DOHH2 (cell line): ENCODE data around the gene PLSCR3.

Source experiments
- H3F3A ChIP-seq: fragments of 200-600 bp; sonication (generic), shearing (Covaris generic); 2 replicates; pipeline ENCODE4 v1.6.0; 2016; ENCODE audit warnings: antibody characterized with exemption, mild to moderate bottlenecking; ENCODE audit not compliant: control insufficient read depth, insufficient read depth
- H3K27ac ChIP-seq: fragments of 200-600 bp; sonication (generic); 2 replicates; pipeline ENCODE4 v1.5.1; 2014; ENCODE audit warnings: low read depth, mild to moderate bottlenecking, low read length, moderate library complexity
- H3K27me3 ChIP-seq: fragments of 200-600 bp; sonication (generic); 2 replicates; pipeline ENCODE4 v1.6.1; 2014; ENCODE audit warnings: mild to moderate bottlenecking, low read length, mixed read lengths; ENCODE audit not compliant: control insufficient read depth
- H3K36me3 ChIP-seq: fragments of 200-600 bp; sonication (generic); 2 replicates; pipeline ENCODE4 v1.6.1; 2014; ENCODE audit warnings: mild to moderate bottlenecking, low read length, moderate library complexity, mixed read lengths; ENCODE audit not compliant: control insufficient read depth
- H3K4me1 ChIP-seq: fragments of 200-600 bp; sonication (generic); 2 replicates; pipeline ENCODE4 v1.6.1; 2014; ENCODE audit warnings: mild to moderate bottlenecking, low read length, mixed read lengths; ENCODE audit not compliant: control insufficient read depth
- H3K4me2 ChIP-seq: fragments of 200-600 bp; sonication (generic); 2 replicates; pipeline ENCODE4 v1.6.0; 2014; ENCODE audit warnings: mild to moderate bottlenecking, low read length, moderate library complexity
- H3K4me3 ChIP-seq: fragments of 200-600 bp; sonication (generic); 2 replicates; pipeline ENCODE4 v1.5.1; 2014; ENCODE audit warnings: mild to moderate bottlenecking, low read length, mixed read lengths
- H3K79me2 ChIP-seq: fragments of 200-600 bp; sonication (generic); 2 replicates; pipeline ENCODE4 v1.6.1; 2014; ENCODE audit warnings: mild to moderate bottlenecking, low read length, mixed read lengths; ENCODE audit not compliant: control insufficient read depth
- H3K9me2 ChIP-seq: fragments of 200-600 bp; sonication (generic); replicated peaks from 2 replicates; pipeline ENCODE4 v1.6.1; 2014; ENCODE audit warnings: mild to moderate bottlenecking, low read length, mixed read lengths; ENCODE audit not compliant: control insufficient read depth
- H3K9me3 ChIP-seq: fragments of 200-600 bp; sonication (generic); 2 replicates; pipeline ENCODE4 v1.6.1; 2014; ENCODE audit warnings: antibody characterized with exemption, low read length, mixed read lengths; ENCODE audit not compliant: control insufficient read depth, insufficient read depth
- H4K20me1 ChIP-seq: fragments of 200-600 bp; sonication (generic); 2 replicates; pipeline ENCODE4 v1.6.0; 2014; ENCODE audit warnings: low read depth, mild to moderate bottlenecking, antibody characterized with exemption, low read length, moderate library complexity; ENCODE audit not compliant: control insufficient read depth, insufficient read depth
- CTCF ChIP-seq: fragments of 200-600 bp; sonication (generic); IDR thresholded peaks from one replicate; pipeline ENCODE4 v1.5.1; 2014; ENCODE audit warnings: antibody characterized with exemption, mild to moderate bottlenecking, low read depth, low read length; ENCODE audit not compliant: poor library complexity, severe bottlenecking
- EZH2phosphoT487 ChIP-seq: fragments of 200-600 bp; sonication (generic); IDR thresholded peaks from 2 replicates; pipeline ENCODE4 v1.6.1; 2017; ENCODE audit warnings: borderline replicate concordance, mild to moderate bottlenecking, antibody characterized with exemption, low read length, moderate library complexity, mixed read lengths

The PLSCR3 gene

DNA sequence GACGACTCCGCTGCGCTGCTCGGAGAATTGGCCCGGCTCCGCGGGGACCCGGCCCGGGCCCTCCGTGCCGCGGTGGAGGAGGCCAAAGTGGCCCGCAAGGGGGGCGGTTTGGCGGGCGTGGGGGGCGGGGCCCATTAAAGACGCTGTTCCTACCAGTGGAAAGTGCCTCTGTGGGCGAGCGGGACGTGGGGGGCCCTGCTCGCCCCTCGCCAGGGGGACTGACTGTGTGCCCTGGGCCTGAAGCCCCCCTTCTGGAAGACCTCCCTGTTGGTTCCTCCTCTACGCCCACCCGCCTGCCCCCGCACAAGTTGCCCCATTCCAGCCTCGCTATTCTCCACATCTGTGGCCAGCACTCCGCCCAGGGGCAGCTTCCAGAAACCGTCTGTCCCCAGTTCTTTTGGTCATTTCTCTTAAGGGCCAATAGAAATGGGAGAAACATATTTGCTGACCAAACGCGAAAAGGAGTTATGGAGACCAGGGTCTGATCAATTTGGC lies 43.1 kb upstream of the PLSCR3 start:
- Histone ChIP-seq H3F3A (no peaks in the 10 kb centered on the region), H3K4me3 (peak overlapping the region; percentile 23), H3K27me3 (peaks cover 35% of the 10 kb centered on the region)

DNA sequence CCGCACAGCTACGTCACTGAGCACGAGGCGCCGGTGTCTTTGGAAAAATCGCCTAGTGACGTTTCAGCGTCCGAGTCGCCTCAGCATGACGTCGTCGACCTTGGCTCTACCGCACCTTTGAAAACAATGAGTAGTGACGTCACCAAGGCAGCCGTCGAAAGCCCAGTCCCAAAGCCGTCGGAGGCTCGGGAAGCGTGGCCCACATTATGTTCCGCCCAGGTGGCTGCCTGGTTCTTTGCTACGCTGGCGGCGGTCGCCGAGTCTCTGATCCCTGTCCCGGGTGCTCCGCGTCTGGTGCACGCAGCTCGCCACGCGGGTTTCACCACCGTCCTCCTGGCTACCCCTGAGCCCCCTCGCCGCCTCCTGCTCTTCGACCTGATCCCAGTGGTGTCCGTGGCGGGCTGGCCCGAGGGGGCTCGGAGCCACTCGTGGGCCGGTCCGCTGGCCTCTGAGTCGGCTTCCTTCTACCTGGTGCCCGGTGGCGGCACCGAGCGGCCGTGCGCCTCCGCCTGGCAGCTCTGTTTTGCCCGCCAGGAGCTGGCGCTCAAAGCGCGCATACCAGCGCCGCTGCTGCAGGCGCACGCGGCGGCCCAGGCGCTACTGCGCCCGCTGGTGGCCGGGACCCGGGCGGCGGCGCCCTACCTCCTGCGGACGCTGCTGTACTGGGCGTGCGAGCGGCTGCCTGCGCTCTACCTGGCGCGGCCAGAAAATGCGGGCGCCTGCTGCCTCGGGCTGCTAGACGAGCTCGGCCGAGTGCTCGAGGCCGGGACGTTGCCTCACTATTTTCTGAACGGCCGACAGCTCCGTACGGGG lies 42.4 kb upstream of the PLSCR3 start:
- no peaks in the 10 kb centered on the region for H3F3A ChIP-seq
- peaks cover 51% of the 10 kb centered on the region for H3K4me1 ChIP-seq
- peak overlapping the region; percentile 94 for H3K4me2 ChIP-seq
- peaks cover 10% of the 10 kb centered on the region for H3K79me2 ChIP-seq
- no peak overlapping the region for H3K27ac ChIP-seq
- H3K27me3 ChIP-seq, result peaks cover 35% of the 10 kb centered on the region
- peak overlapping the region; percentile 80 for H3K4me3 ChIP-seq
- H4K20me1 ChIP-seq, result 0 out of 2 replicates have a peak, but pooled peaks cover 5% of the 10 kb centered on the region
- H3K9me2 ChIP-seq, result no peaks in the 10 kb centered on the region
- no peaks in the 10 kb centered on the region for H3K36me3 ChIP-seq
- TF ChIP-seq CTCF (peak; percentile 75), EZH2phosphoT487 (no peak)
- no peaks in the 10 kb centered on the region for H3K9me3 ChIP-seq

More for the DNA sequence above, 43.1 kb upstream of the PLSCR3 start:
- H3K27ac ChIP-seq, result no peak overlapping the region
- no peaks in the 10 kb centered on the region for H3K9me3 ChIP-seq
- H3K9me2 ChIP-seq, result no peaks in the 10 kb centered on the region
- peaks cover 10% of the 10 kb centered on the region for H3K79me2 ChIP-seq
- H4K20me1 ChIP-seq, result 0 out of 2 replicates have a peak, but pooled peaks cover 5% of the 10 kb centered on the region
- TF ChIP-seq EZH2phosphoT487, result no peak
- no peak for TF ChIP-seq CTCF
- H3K4me2 ChIP-seq, result peak overlapping the region; percentile 94
- no peaks in the 10 kb centered on the region for H3K36me3 ChIP-seq
- peaks cover 51% of the 10 kb centered on the region for H3K4me1 ChIP-seq

DNA sequence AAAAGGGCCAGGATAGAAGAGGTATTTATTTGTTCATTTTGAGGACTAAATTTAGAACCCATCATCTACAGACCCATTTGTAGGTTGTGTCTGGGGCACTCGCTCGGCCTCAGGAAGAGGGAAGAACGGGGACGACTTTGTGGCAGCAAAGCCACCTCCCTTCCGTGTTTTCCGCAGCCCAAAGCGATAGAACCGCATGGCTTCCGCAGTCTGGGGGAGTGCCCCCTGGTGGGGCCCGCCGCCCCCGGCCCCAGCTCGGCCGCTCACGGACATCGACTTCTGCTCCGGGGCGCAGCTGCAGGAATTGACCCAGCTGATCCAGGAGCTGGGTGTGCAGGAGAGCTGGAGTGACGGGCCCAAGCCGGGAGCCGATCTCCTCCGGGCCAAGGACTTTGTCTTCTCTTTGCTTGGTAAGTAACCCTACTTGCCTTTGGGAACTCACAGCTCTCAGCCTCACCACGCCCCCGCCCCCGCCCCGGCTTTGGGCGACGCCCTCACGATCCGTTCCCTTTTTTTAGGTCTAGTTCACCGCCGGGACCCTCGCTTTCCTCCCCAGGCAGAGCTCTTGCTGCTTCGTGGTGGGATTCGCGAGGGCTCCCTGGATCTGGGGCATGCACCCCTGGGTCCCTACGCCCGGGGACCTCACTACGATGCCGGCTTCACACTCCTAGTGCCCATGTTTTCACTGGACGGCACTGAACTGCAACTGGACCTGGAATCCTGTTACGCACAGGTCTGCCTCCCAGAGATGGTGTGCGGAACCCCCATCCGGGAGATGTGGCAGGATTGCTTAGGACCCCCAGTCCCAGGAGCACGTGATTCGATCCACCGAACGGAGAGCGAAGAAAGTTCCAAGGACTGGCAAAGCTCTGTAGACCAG lies 41.6 kb upstream of the PLSCR3 start:
- peak overlapping the region; percentile 65 for H3K27ac ChIP-seq
- H3K27me3 ChIP-seq, result peaks cover 29% of the 10 kb centered on the region
- H3K9me3 ChIP-seq, result no peaks in the 10 kb centered on the region
- 0 out of 2 replicates have a peak, but pooled peaks cover 5% of the 10 kb centered on the region for H4K20me1 ChIP-seq
- H3K4me2 ChIP-seq, result peak overlapping the region; percentile 94
- no peaks in the 10 kb centered on the region for H3K36me3 ChIP-seq
- H3K79me2 ChIP-seq, result peaks cover 10% of the 10 kb centered on the region
- H3F3A ChIP-seq, result no peaks in the 10 kb centered on the region
- TF ChIP-seq CTCF, result peak; percentile 71
- TF ChIP-seq EZH2phosphoT487, result no peak
- no peaks in the 10 kb centered on the region for H3K9me2 ChIP-seq
- peak overlapping the region; percentile 80 for H3K4me3 ChIP-seq
- H3K4me1 ChIP-seq, result peaks cover 50% of the 10 kb centered on the region
